ENCODE results near the gene KIAA1671.

- TF ChIP-seq CTCF (conservative IDR thresholded peaks at IDR 0.05; ENCODE audit: low read depth, low read length) (no peak), POLR2A (IDR thresholded peaks at IDR 0.05; ENCODE audit: low read depth, low read length) (no peak), CEBPB (IDR thresholded peaks at IDR 0.05; ENCODE audit: low read depth, low read length) (no peak), RFX5 (IDR thresholded peaks at IDR 0.05; ENCODE audit: low read depth, low read length) (no peak), FOS (IDR thresholded peaks at IDR 0.05; ENCODE audit: low read depth, low read length) (no peak), USF2 (IDR thresholded peaks at IDR 0.05; ENCODE audit: low read depth, low read length) (no peak), RAD21 (IDR thresholded peaks at IDR 0.05; ENCODE audit: low read length) (no peak)
Measured at GRCh38 chr22:25000686-25001085, 48.2 kb downstream of the KIAA1671 start.
